ENCODE results near the gene SRL.

The SRL gene

DNA sequence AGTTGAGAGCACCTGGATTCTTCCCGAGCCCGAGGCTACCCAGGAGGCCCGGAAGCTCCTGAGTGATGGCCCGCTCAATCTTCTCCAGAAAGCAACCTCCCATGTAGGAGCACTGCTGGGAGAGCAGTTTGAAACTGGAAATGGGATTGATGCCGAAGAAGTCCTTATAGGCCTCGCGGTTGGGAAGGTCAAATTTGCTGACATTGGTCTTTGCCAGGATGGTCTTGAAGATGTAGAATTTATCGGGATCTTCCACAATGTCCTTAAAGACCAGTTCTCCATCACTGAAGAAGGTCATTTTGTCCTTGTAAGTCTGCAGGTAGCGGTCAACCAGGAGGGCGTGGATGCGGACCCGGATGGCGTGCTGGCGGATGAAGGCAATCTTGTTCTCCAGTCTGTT is 49.7 kb downstream of the SRL start:
- no peak overlapping the region for H3K27ac ChIP-seq (replicated peaks)
- no peaks in the 10 kb centered on the region for H3K27me3 ChIP-seq (ENCODE audit: insufficient read depth, poor library complexity, severe bottlenecking)
- no peak overlapping the region for H3K4me3 ChIP-seq (replicated peaks; ENCODE audit: insufficient read depth, low read length)
- DNase-seq (ENCODE audit: low read depth in 1 of 2, low spot score in 1 of 2), result no peak
- TF ChIP-seq, protein P1, sequence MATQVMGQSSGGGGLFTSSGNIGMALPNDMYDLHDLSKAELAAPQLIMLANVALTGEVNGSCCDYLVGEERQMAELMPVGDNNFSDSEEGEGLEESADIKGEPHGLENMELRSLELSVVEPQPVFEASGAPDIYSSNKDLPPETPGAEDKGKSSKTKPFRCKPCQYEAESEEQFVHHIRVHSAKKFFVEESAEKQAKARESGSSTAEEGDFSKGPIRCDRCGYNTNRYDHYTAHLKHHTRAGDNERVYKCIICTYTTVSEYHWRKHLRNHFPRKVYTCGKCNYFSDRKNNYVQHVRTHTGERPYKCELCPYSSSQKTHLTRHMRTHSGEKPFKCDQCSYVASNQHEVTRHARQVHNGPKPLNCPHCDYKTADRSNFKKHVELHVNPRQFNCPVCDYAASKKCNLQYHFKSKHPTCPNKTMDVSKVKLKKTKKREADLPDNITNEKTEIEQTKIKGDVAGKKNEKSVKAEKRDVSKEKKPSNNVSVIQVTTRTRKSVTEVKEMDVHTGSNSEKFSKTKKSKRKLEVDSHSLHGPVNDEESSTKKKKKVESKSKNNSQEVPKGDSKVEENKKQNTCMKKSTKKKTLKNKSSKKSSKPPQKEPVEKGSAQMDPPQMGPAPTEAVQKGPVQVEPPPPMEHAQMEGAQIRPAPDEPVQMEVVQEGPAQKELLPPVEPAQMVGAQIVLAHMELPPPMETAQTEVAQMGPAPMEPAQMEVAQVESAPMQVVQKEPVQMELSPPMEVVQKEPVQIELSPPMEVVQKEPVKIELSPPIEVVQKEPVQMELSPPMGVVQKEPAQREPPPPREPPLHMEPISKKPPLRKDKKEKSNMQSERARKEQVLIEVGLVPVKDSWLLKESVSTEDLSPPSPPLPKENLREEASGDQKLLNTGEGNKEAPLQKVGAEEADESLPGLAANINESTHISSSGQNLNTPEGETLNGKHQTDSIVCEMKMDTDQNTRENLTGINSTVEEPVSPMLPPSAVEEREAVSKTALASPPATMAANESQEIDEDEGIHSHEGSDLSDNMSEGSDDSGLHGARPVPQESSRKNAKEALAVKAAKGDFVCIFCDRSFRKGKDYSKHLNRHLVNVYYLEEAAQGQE (IDR thresholded peaks at IDR 0.05; ENCODE audit: insufficient replicate concordance, low read depth), result no peak
- TF ChIP-seq GABPA (IDR thresholded peaks at IDR 0.05; ENCODE audit: low read depth) (no peak), POLR2AphosphoS5 (IDR thresholded peaks at IDR 0.05; ENCODE audit: low read depth) (no peak), SPI1 (IDR thresholded peaks at IDR 0.05; ENCODE audit: borderline replicate concordance, low read depth) (no peak)
- TF ChIP-seq, protein P2, sequence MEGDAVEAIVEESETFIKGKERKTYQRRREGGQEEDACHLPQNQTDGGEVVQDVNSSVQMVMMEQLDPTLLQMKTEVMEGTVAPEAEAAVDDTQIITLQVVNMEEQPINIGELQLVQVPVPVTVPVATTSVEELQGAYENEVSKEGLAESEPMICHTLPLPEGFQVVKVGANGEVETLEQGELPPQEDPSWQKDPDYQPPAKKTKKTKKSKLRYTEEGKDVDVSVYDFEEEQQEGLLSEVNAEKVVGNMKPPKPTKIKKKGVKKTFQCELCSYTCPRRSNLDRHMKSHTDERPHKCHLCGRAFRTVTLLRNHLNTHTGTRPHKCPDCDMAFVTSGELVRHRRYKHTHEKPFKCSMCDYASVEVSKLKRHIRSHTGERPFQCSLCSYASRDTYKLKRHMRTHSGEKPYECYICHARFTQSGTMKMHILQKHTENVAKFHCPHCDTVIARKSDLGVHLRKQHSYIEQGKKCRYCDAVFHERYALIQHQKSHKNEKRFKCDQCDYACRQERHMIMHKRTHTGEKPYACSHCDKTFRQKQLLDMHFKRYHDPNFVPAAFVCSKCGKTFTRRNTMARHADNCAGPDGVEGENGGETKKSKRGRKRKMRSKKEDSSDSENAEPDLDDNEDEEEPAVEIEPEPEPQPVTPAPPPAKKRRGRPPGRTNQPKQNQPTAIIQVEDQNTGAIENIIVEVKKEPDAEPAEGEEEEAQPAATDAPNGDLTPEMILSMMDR (IDR thresholded peaks at IDR 0.05; ENCODE audit: insufficient read depth, low read length), result no peak

DNA sequence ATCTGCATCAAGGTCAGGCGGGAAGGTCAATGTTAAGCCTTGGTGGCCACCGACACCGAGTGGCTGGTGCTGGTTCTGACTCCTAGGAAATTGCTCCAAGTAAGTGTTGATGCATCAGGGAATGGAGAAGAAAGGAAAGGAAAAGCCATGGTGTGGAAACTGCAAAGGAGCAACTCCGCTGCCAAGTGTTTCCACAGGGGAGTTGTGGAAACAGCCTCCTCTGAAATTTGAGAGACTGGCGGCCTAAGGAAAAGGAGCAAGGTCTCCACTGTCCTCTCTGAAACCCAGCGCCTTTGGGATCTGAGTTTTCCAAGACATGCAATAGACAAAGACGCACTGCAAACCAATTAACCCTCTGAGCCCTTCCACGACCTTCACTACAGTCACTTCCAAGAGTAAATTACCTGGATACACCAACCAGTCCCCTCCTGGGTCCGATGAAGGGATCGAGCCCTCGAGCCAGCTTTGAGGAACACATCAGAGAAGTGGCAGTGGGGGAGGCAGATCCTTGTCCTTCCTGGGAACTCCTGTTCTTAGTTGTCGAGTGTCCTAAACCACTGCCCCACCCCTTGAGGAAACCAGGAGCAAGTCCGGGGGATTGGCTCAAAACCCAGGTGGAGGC is 51.1 kb downstream of the SRL start:
- TF ChIP-seq GABPA (IDR thresholded peaks at IDR 0.05; ENCODE audit: low read depth), result no peak
- TF ChIP-seq POLR2AphosphoS5 (IDR thresholded peaks at IDR 0.05; ENCODE audit: low read depth), result no peak
- TF ChIP-seq, protein P1 (IDR thresholded peaks at IDR 0.05; ENCODE audit: insufficient replicate concordance, low read depth), result no peak
- no peak for TF ChIP-seq SPI1 (IDR thresholded peaks at IDR 0.05; ENCODE audit: borderline replicate concordance, low read depth)
- TF ChIP-seq, protein P2 (IDR thresholded peaks at IDR 0.05; ENCODE audit: insufficient read depth, low read length), result no peak
- Histone ChIP-seq H3K4me3 (replicated peaks; ENCODE audit: insufficient read depth, low read length) (no peak overlapping the region), H3K27me3 (ENCODE audit: insufficient read depth, poor library complexity, severe bottlenecking) (no peaks in the 10 kb centered on the region), H3K27ac (replicated peaks) (no peak overlapping the region)
- no peak for DNase-seq (ENCODE audit: low read depth in 1 of 2, low spot score in 1 of 2)

DNA sequence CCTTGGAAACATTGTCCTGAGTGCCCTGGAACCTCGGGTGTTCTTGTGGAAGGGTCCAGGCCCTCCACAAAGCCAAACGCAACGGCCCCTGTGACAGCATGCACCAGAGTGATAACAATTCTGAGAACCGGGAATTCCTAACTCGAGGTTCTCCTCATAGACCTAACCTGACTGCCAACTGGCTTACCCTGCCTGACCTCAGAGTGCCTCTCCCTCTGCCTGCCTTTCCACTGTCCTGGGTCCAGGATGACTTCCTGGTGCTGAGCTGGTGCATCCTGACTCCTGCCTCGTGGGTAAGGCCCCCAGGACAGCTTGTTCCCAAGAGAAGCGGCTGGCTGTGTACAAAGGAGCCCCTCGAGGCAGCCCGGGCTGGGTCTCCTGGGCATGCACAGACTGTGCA is 51.8 kb downstream of the SRL start:
- no peak for TF ChIP-seq SPI1 (IDR thresholded peaks at IDR 0.05; ENCODE audit: borderline replicate concordance, low read depth)
- TF ChIP-seq, protein P2 (IDR thresholded peaks at IDR 0.05; ENCODE audit: insufficient read depth, low read length), result no peak
- no peak for TF ChIP-seq GABPA (IDR thresholded peaks at IDR 0.05; ENCODE audit: low read depth)
- TF ChIP-seq, protein P1 (IDR thresholded peaks at IDR 0.05; ENCODE audit: insufficient replicate concordance, low read depth), result no peak
- no peak for TF ChIP-seq POLR2AphosphoS5 (IDR thresholded peaks at IDR 0.05; ENCODE audit: low read depth)

More for the DNA sequence above, 51.8 kb downstream of the SRL start:
- Histone ChIP-seq H3K27me3 (ENCODE audit: insufficient read depth, poor library complexity, severe bottlenecking) (no peaks in the 10 kb centered on the region), H3K4me3 (replicated peaks; ENCODE audit: insufficient read depth, low read length) (no peak overlapping the region), H3K27ac (replicated peaks) (no peak overlapping the region)
- no peak for DNase-seq (ENCODE audit: low read depth in 1 of 2, low spot score in 1 of 2)
